RWPE2 (cell line): ENCODE results near the gene TMEM63C.
A peak's percentile ranks its signal among the peaks of the same experiment; 100 is the strongest.

Experiments
- ATAC-seq: fragments of 200-7000 bp; cut with Tn5 transposase; 3 replicates; pipeline ENCODE4 v1.9.1; 2021; ENCODE audit warnings: low read depth
- DNase-seq: peaks from one replicate; pipeline ENCODE4 v3.0.0-alpha.2; 2020; ENCODE audit warnings: low spot score
- H3K27ac ChIP-seq: fragments of 450-650 bp; 2 replicates; pipeline ENCODE4 v1.5.1; 2017; ENCODE audit warnings: mild to moderate bottlenecking; ENCODE audit not compliant: poor library complexity, severe bottlenecking
- H3K27me3 ChIP-seq: fragments of 250-450 bp; sonication (Bioruptor Pico); 2 replicates; pipeline ENCODE4 v1.5.1; 2021; ENCODE audit warnings: mild to moderate bottlenecking, moderate library complexity; ENCODE audit not compliant: insufficient read depth, poor library complexity, severe bottlenecking
- H3K36me3 ChIP-seq: fragments of 250-450 bp; sonication (Bioruptor Pico); 2 replicates; pipeline ENCODE4 v1.5.1; 2020; ENCODE audit warnings: low read depth, mild to moderate bottlenecking, moderate library complexity
- H3K4me1 ChIP-seq: fragments of 250-450 bp; sonication (Bioruptor Pico); 2 replicates; pipeline ENCODE4 v1.5.1; 2021; ENCODE audit warnings: mild to moderate bottlenecking, moderate library complexity; ENCODE audit not compliant: insufficient read depth, poor library complexity, severe bottlenecking
- H3K4me3 ChIP-seq: fragments of 250-450 bp; sonication (Bioruptor Pico); 2 replicates; pipeline ENCODE4 v1.5.1; 2021; ENCODE audit warnings: mild to moderate bottlenecking, moderate library complexity; ENCODE audit not compliant: severe bottlenecking
- H3K9me3 ChIP-seq: fragments of 250-450 bp; sonication (Bioruptor Pico); 2 replicates; pipeline ENCODE4 v1.5.1; 2021; ENCODE audit warnings: mild to moderate bottlenecking, moderate library complexity; ENCODE audit not compliant: severe bottlenecking
- TF ChIP-seq, protein P1 (sequence below): fragments of 450-650 bp; IDR thresholded peaks from one replicate; pipeline ENCODE4 v1.5.1; 2017; ENCODE audit warnings: mild to moderate bottlenecking, moderate library complexity; ENCODE audit not compliant: poor library complexity, severe bottlenecking

Gene TMEM63C

GRCh38 chr14:77246784-77247183 lies 65.2 kb downstream of the TMEM63C start:
- H3K4me1 ChIP-seq = no peaks in the 10 kb centered on the region

DNA sequence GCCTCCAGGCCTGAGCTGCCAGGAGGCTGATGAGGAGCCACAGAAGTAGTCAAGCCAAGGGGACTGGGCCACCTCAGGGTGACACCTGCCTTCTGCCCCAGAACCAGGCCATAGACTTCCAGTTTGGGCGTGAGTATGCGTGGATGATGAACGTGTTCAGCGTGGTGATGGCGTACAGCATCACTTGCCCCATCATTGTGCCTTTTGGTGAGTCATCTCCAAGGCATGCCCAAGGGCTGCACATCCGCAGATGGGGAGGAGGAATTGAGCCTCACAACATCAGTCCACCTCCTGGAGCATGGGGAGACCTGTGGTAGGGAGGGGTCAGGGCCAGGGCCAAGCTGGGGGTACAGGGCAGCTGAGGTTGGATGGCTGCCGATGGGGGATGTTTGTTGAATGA lies 67.1 kb downstream of the TMEM63C start:
- H3K27me3 ChIP-seq = no peaks in the 10 kb centered on the region
- no peaks in the 10 kb centered on the region for H3K36me3 ChIP-seq
- ATAC-seq = peak; percentile 71
- DNase-seq = no peak
- no peaks in the 10 kb centered on the region for H3K4me1 ChIP-seq
- H3K4me3 ChIP-seq = no peak overlapping the region
- peaks cover 2% of the 10 kb centered on the region for H3K9me3 ChIP-seq
- H3K27ac ChIP-seq = no peak overlapping the region
- TF ChIP-seq, protein P1, sequence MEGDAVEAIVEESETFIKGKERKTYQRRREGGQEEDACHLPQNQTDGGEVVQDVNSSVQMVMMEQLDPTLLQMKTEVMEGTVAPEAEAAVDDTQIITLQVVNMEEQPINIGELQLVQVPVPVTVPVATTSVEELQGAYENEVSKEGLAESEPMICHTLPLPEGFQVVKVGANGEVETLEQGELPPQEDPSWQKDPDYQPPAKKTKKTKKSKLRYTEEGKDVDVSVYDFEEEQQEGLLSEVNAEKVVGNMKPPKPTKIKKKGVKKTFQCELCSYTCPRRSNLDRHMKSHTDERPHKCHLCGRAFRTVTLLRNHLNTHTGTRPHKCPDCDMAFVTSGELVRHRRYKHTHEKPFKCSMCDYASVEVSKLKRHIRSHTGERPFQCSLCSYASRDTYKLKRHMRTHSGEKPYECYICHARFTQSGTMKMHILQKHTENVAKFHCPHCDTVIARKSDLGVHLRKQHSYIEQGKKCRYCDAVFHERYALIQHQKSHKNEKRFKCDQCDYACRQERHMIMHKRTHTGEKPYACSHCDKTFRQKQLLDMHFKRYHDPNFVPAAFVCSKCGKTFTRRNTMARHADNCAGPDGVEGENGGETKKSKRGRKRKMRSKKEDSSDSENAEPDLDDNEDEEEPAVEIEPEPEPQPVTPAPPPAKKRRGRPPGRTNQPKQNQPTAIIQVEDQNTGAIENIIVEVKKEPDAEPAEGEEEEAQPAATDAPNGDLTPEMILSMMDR = no peak

More at GRCh38 chr14:77246784-77247183, 65.2 kb downstream of the TMEM63C start:
- H3K27me3 ChIP-seq = no peaks in the 10 kb centered on the region
- H3K36me3 ChIP-seq = no peaks in the 10 kb centered on the region
- no peak for DNase-seq
- ATAC-seq = no peak
- no peak overlapping the region for H3K27ac ChIP-seq
- no peak overlapping the region for H3K4me3 ChIP-seq
- peaks cover 2% of the 10 kb centered on the region for H3K9me3 ChIP-seq
- TF ChIP-seq, protein P1 = no peak

DNA sequence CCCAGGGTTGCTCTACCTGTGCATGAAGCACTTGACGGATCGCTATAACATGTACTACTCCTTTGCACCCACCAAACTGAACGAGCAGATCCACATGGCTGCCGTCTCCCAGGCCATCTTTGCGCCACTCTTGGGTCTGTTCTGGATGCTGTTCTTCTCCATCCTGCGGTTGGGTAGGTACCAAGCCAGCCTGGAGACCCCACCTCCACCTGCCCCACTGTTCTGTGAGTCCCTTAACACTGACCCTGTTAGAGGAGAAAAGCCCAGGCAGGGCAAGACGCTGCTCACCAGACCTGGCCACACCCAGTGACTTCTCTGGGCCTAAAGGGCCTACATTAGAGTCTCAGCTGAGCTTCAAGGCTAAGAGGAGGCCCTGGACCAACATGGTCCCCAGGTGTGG lies 67.7 kb downstream of the TMEM63C start:
- TF ChIP-seq, protein P1 = no peak
- ATAC-seq (no peak), DNase-seq (no peak)
- Histone ChIP-seq H3K9me3 (peaks cover 2% of the 10 kb centered on the region), H3K27ac (no peak overlapping the region), H3K36me3 (no peaks in the 10 kb centered on the region), H3K4me3 (no peak overlapping the region), H3K27me3 (no peaks in the 10 kb centered on the region), H3K4me1 (no peaks in the 10 kb centered on the region)

GRCh38 chr14:77250927-77251326 lies 69.3 kb downstream of the TMEM63C start:
- Histone ChIP-seq H3K36me3 (no peaks in the 10 kb centered on the region), H3K27ac (no peak overlapping the region), H3K4me3 (no peak overlapping the region), H3K4me1 (no peaks in the 10 kb centered on the region), H3K27me3 (no peaks in the 10 kb centered on the region), H3K9me3 (peaks cover 2% of the 10 kb centered on the region)
- ATAC-seq (no peak), DNase-seq (no peak)
- TF ChIP-seq, protein P1 = no peak

GRCh38 chr14:77251870-77252269 lies 70.3 kb downstream of the TMEM63C start:
- no peak; the same call in 2 of the 3 replicates for ATAC-seq
- Histone ChIP-seq H3K4me1 (no peaks in the 10 kb centered on the region), H3K36me3 (no peaks in the 10 kb centered on the region), H3K27me3 (no peaks in the 10 kb centered on the region), H3K9me3 (no peaks in the 10 kb centered on the region), H3K4me3 (no peak overlapping the region), H3K27ac (no peak overlapping the region)
- no peak for DNase-seq
- TF ChIP-seq, protein P1 = no peak
